GM12878 (cell line): ENCODE data around the gene THTPA. TPM values are rescaled to one million over a fixed set of nuclear protein-coding genes. Genes with fewer than 3 reads are reported as not detected.

Experiments used
- ATAC-seq: fragments of 200-7000 bp; cut with Tn5 transposase; 3 replicates; pipeline ENCODE4 v1.9.1; 2020; ENCODE audit warnings: mild to moderate bottlenecking, moderate library complexity
- BruUV-seq: library from RNA; stranded (reverse); fragments of 400-500 nt; replicated peaks from 2 replicates; lab custom pipeline; 2021; lab: Mats Ljungman, UMichigan
- CTCF ChIA-PET: fragments of 300-600 bp; sonication (Branson Sonifier 250); formaldehyde crosslinking; extraction: SDS; loops from one replicate; lab custom pipeline; 2021; ENCODE audit warnings: inconsistent platforms; lab: Yijun Ruan, JAX
- POLR2A ChIA-PET: fragments of 350-600 bp; formaldehyde crosslinking; extraction: SDS; loops from one replicate; lab custom pipeline; 2021; ENCODE audit warnings: inconsistent platforms; lab: Charles Lee
- RAD21 ChIA-PET: fragments of 300-600 bp; sonication (Branson Sonifier 250); formaldehyde crosslinking; loops from one replicate; lab custom pipeline; 2023; ENCODE audit warnings: antibody characterized with exemption; ENCODE audit not compliant: unreplicated experiment; lab: Charles Lee
- SMC1A ChIA-PET: fragments of 300-600 bp; sonication (Branson Sonifier 250); formaldehyde crosslinking; loops from one replicate; lab custom pipeline; 2023; ENCODE audit not compliant: unreplicated experiment, uncharacterized antibody; lab: Charles Lee
- DNase-seq: peaks from one replicate; pipeline ENCODE4 v3.0.0-alpha.2; 2011; ENCODE audit warnings: low read depth, low spot score
- FAIRE-seq: peaks from 3 replicates; lab custom pipeline; 2011; peaks lifted over from hg19 to GRCh38; lab: Jason Lieb, UNC
- H2AFZ ChIP-seq: 2 replicates; pipeline ENCODE4 v1.6.0; 2011; ENCODE audit warnings: low read depth, low read length, control low read depth; ENCODE audit not compliant: control insufficient read depth
- H3K27ac ChIP-seq: 2 replicates; pipeline ENCODE4 v1.5.1; 2011; ENCODE audit warnings: control low read depth; ENCODE audit not compliant: control insufficient read depth, insufficient read depth
- H3K27me3 ChIP-seq, 2 experiments: replicated peaks in 1 of 2; 2 replicates each; pipeline versions ENCODE4 v1.6.0 to v1.6.1; 2011; ENCODE audit warnings: low read length in 1 of 2; ENCODE audit not compliant: control insufficient read depth in 2 of 2, insufficient read depth in 2 of 2
- H3K36me3 ChIP-seq, 2 experiments: 2 replicates each; pipeline ENCODE4 v1.5.1; 2011; ENCODE audit warnings: low read length in 1 of 2; ENCODE audit not compliant: control insufficient read depth in 2 of 2, insufficient read depth in 2 of 2
- H3K4me1 ChIP-seq: 2 replicates; pipeline ENCODE4 v1.6.1; 2011; ENCODE audit warnings: mild to moderate bottlenecking, low read length, moderate library complexity, mixed read lengths; ENCODE audit not compliant: control insufficient read depth, insufficient read depth
- H3K4me2 ChIP-seq: 2 replicates; pipeline ENCODE4 v1.6.0; 2011; ENCODE audit warnings: control low read depth; ENCODE audit not compliant: control insufficient read depth, insufficient read depth
- H3K4me3 ChIP-seq: fragments of 200-600 bp; sonication (generic); 2 replicates; pipeline ENCODE4 v1.5.1; 2016
- H3K79me2 ChIP-seq: 2 replicates; pipeline ENCODE4 v1.6.0; 2011; ENCODE audit warnings: low read length; ENCODE audit not compliant: control insufficient read depth, insufficient read depth
- H3K9ac ChIP-seq: 2 replicates; pipeline ENCODE4 v1.8.0; 2011; ENCODE audit warnings: low read length, control low read depth, mixed read lengths; ENCODE audit not compliant: control insufficient read depth, insufficient read depth
- H3K9me3 ChIP-seq: replicated peaks from 3 replicates; pipeline ENCODE4 v1.5.1; 2011; ENCODE audit warnings: mild to moderate bottlenecking, low read length; ENCODE audit not compliant: control insufficient read depth, insufficient read depth
- H4K20me1 ChIP-seq: 2 replicates; pipeline ENCODE4 v1.6.0; 2011; ENCODE audit not compliant: control insufficient read depth, insufficient read depth
- CTCF ChIP-seq, 3 experiments: IDR thresholded peaks in 2 of 3; conservative IDR thresholded peaks in 1 of 3; 2 replicates each; pipeline ENCODE4 v1.5.1; 2011; ENCODE audit warnings: low read depth in 3 of 3, low read length in 3 of 3, mild to moderate bottlenecking in 3 of 3, control low read depth in 2 of 3, moderate library complexity in 2 of 3, inconsistent platforms in 1 of 3, mixed read lengths in 1 of 3; ENCODE audit not compliant: control insufficient read depth in 2 of 3, insufficient read depth in 1 of 3; ENCODE audit errors: extremely low read depth in 1 of 3
- MAX ChIP-seq: IDR thresholded peaks from 2 replicates; pipeline ENCODE4 v1.6.1; 2012; ENCODE audit warnings: low read depth, low read length, improper control_type of control experiment
- NBN ChIP-seq: fragments of 450-650 bp; IDR thresholded peaks from 2 replicates; pipeline ENCODE4 v1.6.1; 2016
- POLR2A ChIP-seq: IDR thresholded peaks from 2 replicates; pipeline ENCODE4 v1.6.1; 2011; ENCODE audit warnings: low read depth, mild to moderate bottlenecking, low read length
- RAD51 ChIP-seq: fragments of 450-650 bp; IDR thresholded peaks from 2 replicates; pipeline ENCODE4 v1.6.1; 2016; ENCODE audit warnings: moderate library complexity, mild to moderate bottlenecking, inconsistent platforms
- TARDBP ChIP-seq: IDR thresholded peaks from 2 replicates; pipeline ENCODE4 v1.6.1; 2016; ENCODE audit warnings: borderline replicate concordance
- TCF7 ChIP-seq: IDR thresholded peaks from 2 replicates; pipeline ENCODE4 v1.6.1; 2014; ENCODE audit warnings: antibody characterized with exemption, borderline replicate concordance
- WGBS: methylation state at CpG from one replicate; pipeline ENCODE4 v1.1.6; 2016; ENCODE audit warnings: low lambda C conversion rate; ENCODE audit not compliant: insufficient replicate concordance, insufficient coverage; ENCODE audit errors: missing lambda C conversion rate; 5-methylcytosine and 5-hydroxymethylcytosine counted together
- in situ Hi-C: fragments of 300-500 bp; cut with MboI; formaldehyde crosslinking; loops from 9 replicates; pipeline ENCODE4 v1.14.3; 2018; ENCODE audit warnings: mixed read lengths
- intact Hi-C: fragments of 100-400 bp; cut with micrococcal nuclease; formaldehyde crosslinking; loops from one replicate; pipeline ENCODE4 v1.14.2; 2022; ENCODE audit not compliant: unreplicated experiment
- polyA plus RNA-seq, 11 experiments: library from polyadenylated mRNA; depleted of rRNA in 4 of 11; unstranded in 6 of 11; stranded (reverse) in 5 of 11; fragments of >200 nt; fragmentation: Nextera tagmentation in 4 of 11; fragmentation: Illumina TruSeq in 1 of 11; extraction: Ambion mirVana in 4 of 11; extraction: Trizol in 1 of 11; gene quantifications; 1 replicate in 1 of 11; 2 replicates in 10 of 11; pipeline versions ENCODE4 v1.2.1 to v1.2.3, GENCODE V29; 2011 to 2016; ENCODE audit warnings: inconsistent platforms in 2 of 11, missing spikeins in 2 of 11, low read depth in 1 of 11
- total RNA-seq, 4 experiments: library from RNA; depleted of rRNA in 3 of 4; stranded (reverse); fragments of >200 nt in 3 of 4; fragmentation: Illumina TruSeq in 1 of 4; extraction: Trizol in 1 of 4; gene quantifications; 2 replicates each; pipeline versions ENCODE4 v1.2.1 to v1.2.3, GENCODE V29; 2013 to 2021

The THTPA gene
- total and polyA plus RNA-seq, 10 of the 15 experiments (the other 5 are each of a cell fraction or from before 2014, with no cell fraction given), result 3.1 to 24.9 (median 12.8) TPM

GRCh38 chr14:23561259-23561658 is 5.2 kb downstream of the THTPA start:
- POLR2A ChIA-PET, result interaction anchor here (0.9 to 3.8 kb wide), 3 partner anchors 83 to 724 kb away, joined by 3 to 14 read pairs (median 4); no protein-coding TSS in a partner anchor
- in situ Hi-C loops, result no loop called here
- peaks cover 27% of the 10 kb centered on the region for H3K79me2 ChIP-seq
- intact Hi-C loops, result no loop called here
- no TSS peak for BruUV-seq
- DNase-seq (no peak), FAIRE-seq (no peak), ATAC-seq (no peak)
- H3K4me1 ChIP-seq, result peaks cover 3% of the 10 kb centered on the region
- no peak overlapping the region for H3K9ac ChIP-seq
- no peak overlapping the region for H3K4me3 ChIP-seq
- 96% methylated on average over 2 of the region's 2 CpGs for WGBS
- no peak overlapping the region for H3K4me2 ChIP-seq
- peaks cover 17 to 23% of the 10 kb centered on the region in 2 experiments for H3K36me3 ChIP-seq
- SMC1A ChIA-PET, result interaction anchor here (1.0 to 9.7 kb wide), 3 partner anchors 12 to 91 kb away, joined by 3 to 124 read pairs (median 4); no protein-coding TSS in a partner anchor
- no peaks in the 10 kb centered on the region for H3K9me3 ChIP-seq
- H3K27me3 ChIP-seq, result no peaks in the 10 kb centered on the region
- no peak overlapping the region for H2AFZ ChIP-seq
- CTCF ChIA-PET, result interaction anchor here (0.6 to 13.1 kb wide), 14 partner anchors 9 to 516 kb away, joined by 3 to 436 read pairs (median 8); partner anchors contain the start of genes NGDN, PABPN1 and ZFHX2
- TF ChIP-seq POLR2A, result peak; percentile 10; the same call in 1 of the 2 replicates
- no peak for TF ChIP-seq RAD51
- TF ChIP-seq TCF7, result no peak
- no peak for TF ChIP-seq CTCF (IDR thresholded peaks at IDR 0.05 in 2 of 3, conservative IDR thresholded peaks at IDR 0.05 in 1 of 3; ENCODE audit: control insufficient read depth in 2 of 3, extremely low read depth in 1 of 3, insufficient read depth in 1 of 3, low read depth in 3 of 3, low read length in 3 of 3)
- TF ChIP-seq TARDBP, result no peak
- TF ChIP-seq MAX, result no peak
- no peak for TF ChIP-seq NBN
- H3K27ac ChIP-seq, result no peak overlapping the region
- RAD21 ChIA-PET, result interaction anchor here (3.3 kb wide), 1 partner anchor 81 kb away, joined by 39 read pairs; no protein-coding TSS in a partner anchor
- H4K20me1 ChIP-seq, result no peaks in the 10 kb centered on the region
